Keratinocyte (primary cell): ENCODE measurements around the gene MYCBP2.

ENCODE experiments used
- EZH2 ChIP-seq: IDR thresholded peaks from one replicate; pipeline ENCODE4 v1.6.1; 2012; ENCODE audit warnings: inconsistent platforms, mild to moderate bottlenecking, low read length, moderate library complexity
- TF ChIP-seq, protein P1 (sequence below), 3 experiments: IDR thresholded peaks in 1 of 3; conservative IDR thresholded peaks in 1 of 3; optimal IDR thresholded peaks in 1 of 3; 2 replicates in 2 of 3; 3 replicates in 1 of 3; pipeline versions ENCODE3 to v1.5.1; 2011; ENCODE audit warnings: low read length in 3 of 3, mild to moderate bottlenecking in 3 of 3, moderate library complexity in 2 of 3, control low read depth in 1 of 3, inconsistent platforms in 1 of 3; ENCODE audit not compliant: insufficient read depth in 2 of 3; ENCODE audit errors: extremely low read depth in 1 of 3

DNA sequence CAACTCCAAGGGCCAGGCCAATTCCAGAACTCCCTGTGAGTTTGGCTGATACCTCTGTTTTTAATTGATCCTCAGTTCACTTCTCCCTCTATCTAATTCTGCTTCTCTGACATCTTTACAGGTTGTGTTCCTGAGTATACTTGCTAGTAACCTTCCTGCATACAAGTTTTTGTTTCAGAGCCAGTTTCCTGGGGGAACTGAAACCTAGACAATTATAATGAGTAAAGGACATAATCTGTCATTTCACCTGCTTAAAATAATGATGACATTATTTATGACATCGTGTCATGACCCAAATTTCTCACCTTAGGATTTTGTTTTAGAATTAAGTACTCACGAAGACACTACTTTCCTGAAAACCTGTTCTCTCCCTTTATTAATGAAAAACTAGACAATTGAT, 12.5 kb upstream of the MYCBP2 start:
- TF ChIP-seq, protein P1, sequence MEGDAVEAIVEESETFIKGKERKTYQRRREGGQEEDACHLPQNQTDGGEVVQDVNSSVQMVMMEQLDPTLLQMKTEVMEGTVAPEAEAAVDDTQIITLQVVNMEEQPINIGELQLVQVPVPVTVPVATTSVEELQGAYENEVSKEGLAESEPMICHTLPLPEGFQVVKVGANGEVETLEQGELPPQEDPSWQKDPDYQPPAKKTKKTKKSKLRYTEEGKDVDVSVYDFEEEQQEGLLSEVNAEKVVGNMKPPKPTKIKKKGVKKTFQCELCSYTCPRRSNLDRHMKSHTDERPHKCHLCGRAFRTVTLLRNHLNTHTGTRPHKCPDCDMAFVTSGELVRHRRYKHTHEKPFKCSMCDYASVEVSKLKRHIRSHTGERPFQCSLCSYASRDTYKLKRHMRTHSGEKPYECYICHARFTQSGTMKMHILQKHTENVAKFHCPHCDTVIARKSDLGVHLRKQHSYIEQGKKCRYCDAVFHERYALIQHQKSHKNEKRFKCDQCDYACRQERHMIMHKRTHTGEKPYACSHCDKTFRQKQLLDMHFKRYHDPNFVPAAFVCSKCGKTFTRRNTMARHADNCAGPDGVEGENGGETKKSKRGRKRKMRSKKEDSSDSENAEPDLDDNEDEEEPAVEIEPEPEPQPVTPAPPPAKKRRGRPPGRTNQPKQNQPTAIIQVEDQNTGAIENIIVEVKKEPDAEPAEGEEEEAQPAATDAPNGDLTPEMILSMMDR (optimal IDR thresholded peaks at IDR 0.05 in 1 of 3, IDR thresholded peaks at IDR 0.05 in 1 of 3, conservative IDR thresholded peaks at IDR 0.05 in 1 of 3; ENCODE audit: extremely low read depth in 1 of 3, insufficient read depth in 2 of 3, low read length in 3 of 3), result no peak
- TF ChIP-seq EZH2, result no peak
